OCI-LY7 (cell line): ENCODE results near the gene KLF15. TPM values are rescaled to one million over a fixed set of nuclear protein-coding genes. Genes with fewer than 3 reads are reported as not detected.

Source experiments
- BruUV-seq: library from RNA; stranded (reverse); fragments of 400-500 nt; replicated peaks from 2 replicates; lab custom pipeline; 2021; lab: Mats Ljungman, UMichigan
- CTCF ChIA-PET: fragments of 300-600 bp; sonication (Branson Sonifier 250); formaldehyde crosslinking; loops from one replicate; lab custom pipeline; 2022; ENCODE audit warnings: antibody characterized with exemption; ENCODE audit not compliant: unreplicated experiment; lab: Charles Lee
- POLR2A ChIA-PET: fragments of 300-600 bp; sonication (Branson Sonifier 250); formaldehyde crosslinking; loops from one replicate; lab custom pipeline; 2022; ENCODE audit warnings: antibody characterized with exemption; lab: Charles Lee
- DNase-seq: peaks from one replicate; pipeline ENCODE4 v3.0.0-alpha.2; 2015; ENCODE audit warnings: low spot score
- H2AFZ ChIP-seq: fragments of 200-600 bp; sonication (generic), shearing (Covaris generic); 2 replicates; pipeline ENCODE4 v1.6.1; 2014; ENCODE audit warnings: mild to moderate bottlenecking, antibody characterized with exemption, low read length, moderate library complexity
- H3K27ac ChIP-seq: fragments of 200-600 bp; sonication (generic); 2 replicates; pipeline ENCODE4 v1.5.1; 2014; ENCODE audit warnings: mixed run types, low read depth, mild to moderate bottlenecking, moderate library complexity, low read length, inconsistent platforms; ENCODE audit not compliant: poor library complexity, severe bottlenecking
- H3K36me3 ChIP-seq: fragments of 200-600 bp; sonication (generic); 2 replicates; pipeline ENCODE4 v1.6.1; 2014; ENCODE audit warnings: mild to moderate bottlenecking, antibody characterized with exemption, low read length, moderate library complexity, mixed read lengths; ENCODE audit not compliant: insufficient read depth
- H3K4me1 ChIP-seq: fragments of 200-600 bp; sonication (generic); 2 replicates; pipeline ENCODE4 v1.5.1; 2014; ENCODE audit warnings: mild to moderate bottlenecking, low read length; ENCODE audit not compliant: insufficient read depth, poor library complexity, severe bottlenecking
- H3K4me2 ChIP-seq: fragments of 200-600 bp; sonication (generic); 2 replicates; pipeline ENCODE4 v1.6.1; 2014; ENCODE audit warnings: mild to moderate bottlenecking, low read length
- H3K4me3 ChIP-seq: fragments of 200-600 bp; sonication (generic); 2 replicates; pipeline ENCODE4 v1.5.1; 2014; ENCODE audit warnings: mild to moderate bottlenecking, low read depth, low read length; ENCODE audit not compliant: poor library complexity, severe bottlenecking
- H3K79me2 ChIP-seq: fragments of 200-600 bp; sonication (generic); 2 replicates; pipeline ENCODE4 v1.6.1; 2016; ENCODE audit warnings: low read depth, mild to moderate bottlenecking, low read length, moderate library complexity, mixed read lengths; ENCODE audit not compliant: insufficient read depth
- H3K9me2 ChIP-seq: fragments of 200-600 bp; sonication (generic); 2 replicates; pipeline ENCODE4 v1.6.1; 2016; ENCODE audit warnings: mild to moderate bottlenecking, low read length, mixed read lengths; ENCODE audit not compliant: insufficient read depth
- H3K9me3 ChIP-seq: fragments of 200-600 bp; sonication (generic); 2 replicates; pipeline ENCODE4 v1.6.1; 2014; ENCODE audit warnings: mild to moderate bottlenecking, mixed run types, low read length, mixed read lengths
- H4K20me1 ChIP-seq: fragments of 200-600 bp; sonication (generic); 2 replicates; pipeline ENCODE4 v1.6.1; 2014; ENCODE audit warnings: mild to moderate bottlenecking, antibody characterized with exemption, low read length, moderate library complexity, mixed read lengths; ENCODE audit not compliant: insufficient read depth
- EZH2phosphoT487 ChIP-seq: fragments of 200-600 bp; sonication (generic); IDR thresholded peaks from 2 replicates; pipeline ENCODE4 v1.6.1; 2018; ENCODE audit warnings: low read depth, borderline replicate concordance, mild to moderate bottlenecking, mixed run types, antibody characterized with exemption, low read length, moderate library complexity, mixed read lengths
- intact Hi-C: fragments of 100-400 bp; cut with micrococcal nuclease; formaldehyde crosslinking; loops from one replicate; pipeline ENCODE4 v1.10.0; 2022; ENCODE audit not compliant: unreplicated experiment
- total RNA-seq, 2 experiments: library from RNA; depleted of rRNA in 1 of 2; stranded (reverse); fragments of >200 nt in 1 of 2; shearing (Covaris generic) in 1 of 2; gene quantifications; 2 replicates each; pipeline ENCODE4 v1.2.3, GENCODE V29; 2014 to 2022
- TF ChIP-seq, protein P1 (sequence below): fragments of 200-600 bp; sonication (generic); conservative IDR thresholded peaks from 2 replicates; pipeline ENCODE4 v1.5.1; 2014; ENCODE audit warnings: mild to moderate bottlenecking, antibody characterized with exemption, low read length, moderate library complexity, mixed read lengths

Gene KLF15
- total RNA-seq, 2 experiments from 2014 or later, result 12.3 to 26.4 TPM

DNA sequence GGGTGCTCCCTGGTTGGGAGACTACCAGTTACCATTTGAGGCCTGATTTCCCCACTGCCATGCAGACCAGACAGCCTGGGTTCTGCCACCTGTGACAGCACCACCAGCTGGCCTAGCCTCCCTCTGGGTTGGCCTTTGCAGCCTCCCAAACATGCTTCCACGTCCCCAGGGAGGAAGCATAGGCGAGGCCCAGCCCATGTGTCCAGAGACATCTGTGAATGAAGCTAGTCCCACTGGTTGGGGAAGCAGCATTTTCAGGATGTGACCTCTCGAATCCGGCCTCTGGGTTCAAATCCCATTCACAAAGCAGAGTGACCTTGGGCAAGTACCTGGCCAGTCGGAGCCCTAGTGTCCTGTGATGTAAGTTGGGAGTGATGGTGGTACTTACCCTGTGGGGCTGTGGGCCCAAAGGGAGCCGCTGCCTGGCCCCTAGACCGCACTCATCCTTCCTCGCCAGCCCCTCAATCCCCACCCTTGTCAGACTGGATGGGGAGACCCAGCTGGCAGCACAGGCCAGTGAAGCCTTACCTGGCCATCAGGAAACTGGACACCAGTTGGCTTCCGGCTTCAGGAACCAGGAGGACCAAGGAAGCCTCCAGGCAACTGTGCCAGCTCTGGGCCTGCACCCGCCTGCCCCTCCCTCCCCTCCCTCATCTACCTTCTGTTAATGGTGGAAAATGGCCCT is 6.0 kb downstream of the KLF15 start:
- Histone ChIP-seq H3K27ac (no peak overlapping the region), H2AFZ (no peak overlapping the region), H3K4me2 (no peak overlapping the region), H4K20me1 (no peaks in the 10 kb centered on the region; the same call in 1 of the 2 replicates), H3K4me3 (no peak overlapping the region), H3K36me3 (no peaks in the 10 kb centered on the region), H3K4me1 (peaks cover 28% of the 10 kb centered on the region), H3K9me2 (no peaks in the 10 kb centered on the region), H3K79me2 (no peaks in the 10 kb centered on the region), H3K9me3 (no peaks in the 10 kb centered on the region)
- no TSS peak for BruUV-seq
- intact Hi-C loops, result loop anchor here (10.0 kb wide), 1 partner anchor 756 kb away; the partner anchor contains the start of gene OSBPL11
- ChIA-PET POLR2A (interaction anchor here (1.4 kb wide), 1 partner anchor 12 kb away, joined by 4 read pairs; no protein-coding TSS in a partner anchor), CTCF (no interaction called here)
- DNase-seq, result no peak
- TF ChIP-seq, protein P1, sequence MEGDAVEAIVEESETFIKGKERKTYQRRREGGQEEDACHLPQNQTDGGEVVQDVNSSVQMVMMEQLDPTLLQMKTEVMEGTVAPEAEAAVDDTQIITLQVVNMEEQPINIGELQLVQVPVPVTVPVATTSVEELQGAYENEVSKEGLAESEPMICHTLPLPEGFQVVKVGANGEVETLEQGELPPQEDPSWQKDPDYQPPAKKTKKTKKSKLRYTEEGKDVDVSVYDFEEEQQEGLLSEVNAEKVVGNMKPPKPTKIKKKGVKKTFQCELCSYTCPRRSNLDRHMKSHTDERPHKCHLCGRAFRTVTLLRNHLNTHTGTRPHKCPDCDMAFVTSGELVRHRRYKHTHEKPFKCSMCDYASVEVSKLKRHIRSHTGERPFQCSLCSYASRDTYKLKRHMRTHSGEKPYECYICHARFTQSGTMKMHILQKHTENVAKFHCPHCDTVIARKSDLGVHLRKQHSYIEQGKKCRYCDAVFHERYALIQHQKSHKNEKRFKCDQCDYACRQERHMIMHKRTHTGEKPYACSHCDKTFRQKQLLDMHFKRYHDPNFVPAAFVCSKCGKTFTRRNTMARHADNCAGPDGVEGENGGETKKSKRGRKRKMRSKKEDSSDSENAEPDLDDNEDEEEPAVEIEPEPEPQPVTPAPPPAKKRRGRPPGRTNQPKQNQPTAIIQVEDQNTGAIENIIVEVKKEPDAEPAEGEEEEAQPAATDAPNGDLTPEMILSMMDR, result no peak
- TF ChIP-seq EZH2phosphoT487, result no peak

DNA sequence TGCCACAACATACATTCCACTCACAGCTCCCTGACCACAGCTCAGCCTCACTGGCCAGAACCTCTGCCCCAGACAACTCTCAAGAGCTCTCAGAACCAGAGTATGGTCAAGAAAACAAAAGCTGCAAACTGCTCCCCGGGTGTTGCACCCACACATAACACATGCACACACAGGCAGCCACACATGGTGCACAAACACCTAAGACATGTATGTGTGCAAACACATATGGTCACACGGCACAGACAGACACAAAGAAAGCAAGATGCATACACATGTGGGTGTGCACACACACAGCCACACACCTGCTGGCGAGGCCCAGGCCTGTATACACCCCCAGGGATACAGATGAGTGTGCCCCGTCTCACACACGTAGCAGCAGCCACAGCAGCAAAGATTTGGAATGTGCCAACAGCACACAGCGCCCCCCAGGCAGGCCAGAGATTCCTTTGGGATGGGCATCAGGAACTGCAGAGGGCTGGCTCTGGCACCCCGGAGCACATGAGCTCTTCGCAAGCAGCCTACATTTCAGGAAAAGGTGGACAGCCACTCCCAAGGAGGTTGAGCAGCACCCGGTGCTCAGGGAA is 6.6 kb downstream of the KLF15 start:
- H3K36me3 ChIP-seq, result no peaks in the 10 kb centered on the region
- TF ChIP-seq EZH2phosphoT487, result no peak
- TF ChIP-seq, protein P1, result no peak
- no peak overlapping the region for H2AFZ ChIP-seq
- no peaks in the 10 kb centered on the region for H3K9me3 ChIP-seq
- ChIA-PET POLR2A (interaction anchor here (1.4 kb wide), 1 partner anchor 13 kb away, joined by 4 read pairs; no protein-coding TSS in a partner anchor), CTCF (no interaction called here)
- H3K79me2 ChIP-seq, result no peaks in the 10 kb centered on the region
- H3K27ac ChIP-seq, result no peak overlapping the region
- no peaks in the 10 kb centered on the region for H3K9me2 ChIP-seq
- DNase-seq, result no peak
- H3K4me3 ChIP-seq, result no peak overlapping the region
- intact Hi-C loops, result loop anchor here (10.0 kb wide), 1 partner anchor 756 kb away; the partner anchor contains the start of gene OSBPL11
- H3K4me2 ChIP-seq, result no peak overlapping the region
- H4K20me1 ChIP-seq, result no peaks in the 10 kb centered on the region; the same call in 1 of the 2 replicates
- BruUV-seq, result no TSS peak
- H3K4me1 ChIP-seq, result peaks cover 22% of the 10 kb centered on the region
